H1 (cell line): ENCODE measurements around the gene STK11IP.

ENCODE experiments used
- EZH2 ChIP-seq: fragments of 200-600 bp; sonication (generic); IDR thresholded peaks from 2 replicates; pipeline ENCODE4 v1.7.1; 2012; ENCODE audit warnings: low read depth, mild to moderate bottlenecking, moderate library complexity, low read length, inconsistent platforms; ENCODE audit not compliant: severe bottlenecking
- POLR2A ChIP-seq, 2 experiments: IDR thresholded peaks; 1 replicate in 1 of 2; 2 replicates in 1 of 2; pipeline ENCODE4 v1.6.1; 2011; ENCODE audit warnings: low read depth in 2 of 2, low read length in 2 of 2, mild to moderate bottlenecking in 2 of 2; ENCODE audit errors: control extremely low read depth in 1 of 2
- TEAD4 ChIP-seq: IDR thresholded peaks from 2 replicates; pipeline ENCODE4 v1.6.1; 2012; ENCODE audit warnings: low read depth, low read length, inconsistent platforms, mixed read lengths
- TF ChIP-seq, protein P1 (sequence below): IDR thresholded peaks from 2 replicates; pipeline ENCODE4 v1.6.1; 2011; ENCODE audit warnings: low read depth, mild to moderate bottlenecking, low read length; ENCODE audit not compliant: insufficient read depth

DNA sequence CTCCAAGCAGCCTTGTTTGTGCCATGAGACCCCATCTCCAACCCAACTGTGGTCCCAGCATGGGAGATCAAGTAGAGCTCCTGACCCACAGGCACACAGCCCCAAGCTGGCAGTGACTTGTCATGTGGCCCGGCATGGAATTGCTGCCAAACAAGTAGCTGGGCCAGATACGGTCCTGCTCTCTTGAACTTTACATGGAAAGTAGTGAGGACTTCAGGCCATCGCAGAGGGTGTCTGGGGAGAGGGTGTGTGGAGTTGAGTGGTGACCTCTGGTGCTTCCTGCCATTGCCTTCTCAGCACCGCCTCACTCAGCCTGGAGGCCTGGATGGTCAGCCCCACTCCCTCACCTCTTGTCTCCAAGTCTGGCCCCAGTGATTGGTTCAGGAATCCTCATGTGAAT lies 18.9 kb downstream of the STK11IP start:
- no peak for TF ChIP-seq POLR2A (IDR thresholded peaks at IDR 0.05; ENCODE audit: control extremely low read depth in 1 of 2, low read depth in 2 of 2, low read length in 2 of 2)
- no peak for TF ChIP-seq EZH2
- no peak for TF ChIP-seq TEAD4
- TF ChIP-seq, protein P1, sequence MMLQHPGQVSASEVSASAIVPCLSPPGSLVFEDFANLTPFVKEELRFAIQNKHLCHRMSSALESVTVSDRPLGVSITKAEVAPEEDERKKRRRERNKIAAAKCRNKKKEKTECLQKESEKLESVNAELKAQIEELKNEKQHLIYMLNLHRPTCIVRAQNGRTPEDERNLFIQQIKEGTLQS, result no peak
